ENCODE results near the gene CHMP3. TPM values are rescaled to one million over a fixed set of nuclear protein-coding genes. Genes with fewer than 3 reads are reported as not detected.

Gene CHMP3
- total and polyA plus RNA-seq, 2 of the 8 experiments (the other 6 are each of a cell fraction or from before 2014, with no cell fraction given), result 11.7 to 21.9 TPM

DNA sequence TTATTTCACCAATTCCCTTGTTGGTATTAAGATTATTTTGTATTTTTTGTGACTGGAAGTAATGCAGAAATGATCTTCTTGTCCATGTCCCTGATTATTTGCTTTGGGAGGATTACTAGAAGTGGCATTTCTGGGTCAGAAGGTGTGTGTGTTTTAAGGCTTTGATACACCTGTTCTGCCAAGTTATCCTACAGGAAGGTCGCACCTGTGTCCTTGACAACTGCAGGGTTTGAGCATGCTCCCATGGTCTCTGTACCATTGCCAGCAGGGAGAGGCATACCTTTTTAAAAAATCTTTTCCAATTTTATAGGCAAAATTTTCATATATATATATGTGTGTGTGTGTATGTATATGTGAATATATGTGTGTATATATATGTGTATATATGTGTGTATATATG is 92.4 kb downstream of the CHMP3 start:
- WGBS, 2 experiments (ENCODE audit: extremely low coverage in 1 of 2, insufficient coverage in 1 of 2, insufficient read length in 1 of 2, insufficient replicate concordance in 2 of 2, low coverage in 1 of 2, low lambda C conversion rate in 2 of 2, missing lambda C conversion rate in 1 of 2), result 100% methylated on average over 1 of the region's 1 CpG; no CpG with 5 or more reads in 1 of the 2 experiments
- Histone ChIP-seq H3K18ac (ENCODE audit: extremely low read depth, low read length) (no peak overlapping the region), H3K56ac (replicated peaks; ENCODE audit: insufficient read length, low read depth, low read length) (no peak overlapping the region), H2BK12ac (ENCODE audit: low read depth, low read length) (no peak overlapping the region), H3K23ac (ENCODE audit: insufficient read length) (no peak overlapping the region), H3K9me3 (ENCODE audit: insufficient read depth in 2 of 2, low read depth in 1 of 2, low read length in 1 of 2) (no peaks in the 10 kb centered on the region), H4K20me1 (replicated peaks in 1 of 2; ENCODE audit: control insufficient read depth in 1 of 2, insufficient read depth in 2 of 2, low read length in 2 of 2) (peaks cover 0 to 3% of the 10 kb centered on the region in 2 experiments), H3K4ac (replicated peaks; ENCODE audit: insufficient read length, low read depth, low read length) (no peak overlapping the region), H3K27me3 (replicated peaks in 1 of 4; ENCODE audit: control insufficient read depth in 3 of 4, extremely low read depth in 1 of 4, insufficient read depth in 3 of 4, low read length in 3 of 4) (peaks cover 0 to 1% (median 0%) of the 10 kb centered on the region in 4 experiments; a peak in 1 of 7 replicates), H2BK120ac (replicated peaks; ENCODE audit: low read depth, low read length) (no peak overlapping the region), H4K91ac (replicated peaks; ENCODE audit: insufficient read length, low read length) (no peak overlapping the region), H3K4me1 (replicated peaks in 1 of 4; ENCODE audit: control insufficient read depth in 3 of 4, insufficient read depth in 4 of 4, low read length in 3 of 4) (no peaks in the 10 kb centered on the region), H4K8ac (ENCODE audit: extremely low read depth, insufficient read depth, low read length) (no peak overlapping the region), H2BK20ac (ENCODE audit: low read length) (no peak overlapping the region), H3K79me2 (ENCODE audit: control insufficient read depth in 1 of 2, insufficient read depth in 2 of 2, low read length in 2 of 2) (no peaks in the 10 kb centered on the region), H3K14ac (ENCODE audit: insufficient read length) (no peak overlapping the region), H2AK5ac (ENCODE audit: low read depth, low read length) (no peak overlapping the region), H3K27ac (ENCODE audit: low read depth, low read length) (no peak overlapping the region), H3K79me1 (ENCODE audit: low read depth, low read length) (no peaks in the 10 kb centered on the region), H3K36me3 (ENCODE audit: control insufficient read depth in 2 of 4, insufficient read depth in 4 of 4, low read length in 3 of 4) (peaks cover 14 to 46% (median 33%) of the 10 kb centered on the region in 4 experiments), H2BK15ac (ENCODE audit: low read length) (no peak overlapping the region), H3K4me3 (ENCODE audit: extremely low read depth in 1 of 4, insufficient read depth in 2 of 4, low read depth in 3 of 4, low read length in 4 of 4) (no peak overlapping the region), H3K9ac (replicated peaks in 1 of 4; ENCODE audit: extremely low read depth in 1 of 4, low read depth in 3 of 4, low read length in 3 of 4) (no peak overlapping the region), H4K5ac (ENCODE audit: insufficient read length, low read depth, low read length) (no peak overlapping the region), H2AFZ (ENCODE audit: low read length) (no peak overlapping the region), H2BK5ac (ENCODE audit: low read depth, low read length) (no peak overlapping the region), H3K4me2 (ENCODE audit: insufficient read depth in 1 of 2, low read depth in 2 of 2, low read length in 2 of 2) (no peak overlapping the region), H3K23me2 (ENCODE audit: low read depth, low read length) (no peaks in the 10 kb centered on the region)
- CTCF ChIA-PET (ENCODE audit: partially characterized antibody), result no interaction called here
- FAIRE-seq (no peak), DNase-seq (ENCODE audit: low read depth in 1 of 2, low spot score in 2 of 2) (no peak)
- POLR2A ChIA-PET (ENCODE audit: partially characterized antibody), result no interaction called here
- TF ChIP-seq TAF1 (IDR thresholded peaks at IDR 0.05; ENCODE audit: low read depth, low read length) (no peak), RFX5 (IDR thresholded peaks at IDR 0.05; ENCODE audit: borderline replicate concordance, low read depth, low read length) (no peak), GABPA (IDR thresholded peaks at IDR 0.05; ENCODE audit: borderline replicate concordance, insufficient read depth, low read length) (no peak), SIX5 (IDR thresholded peaks at IDR 0.05; ENCODE audit: low read depth, low read length) (no peak), SUZ12 (IDR thresholded peaks at IDR 0.05; ENCODE audit: low read length) (no peak), CTBP2 (IDR thresholded peaks at IDR 0.05; ENCODE audit: borderline replicate concordance, insufficient read depth, insufficient read length, low read length) (no peak), FOSL1 (IDR thresholded peaks at IDR 0.05; ENCODE audit: insufficient read depth, low read depth, low read length) (no peak), PHF8 (conservative IDR thresholded peaks at IDR 0.05; ENCODE audit: low read depth, low read length) (no peak), EGR1 (IDR thresholded peaks at IDR 0.05; ENCODE audit: borderline replicate concordance, low read depth, low read length) (no peak), CEBPB (IDR thresholded peaks at IDR 0.05; ENCODE audit: low read depth, low read length) (no peak), TCF12 (IDR thresholded peaks at IDR 0.05; ENCODE audit: low read depth, low read length) (no peak)
- TF ChIP-seq, protein P1, sequence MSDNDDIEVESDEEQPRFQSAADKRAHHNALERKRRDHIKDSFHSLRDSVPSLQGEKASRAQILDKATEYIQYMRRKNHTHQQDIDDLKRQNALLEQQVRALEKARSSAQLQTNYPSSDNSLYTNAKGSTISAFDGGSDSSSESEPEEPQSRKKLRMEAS (IDR thresholded peaks at IDR 0.05), result no peak
- TF ChIP-seq, protein P2, sequence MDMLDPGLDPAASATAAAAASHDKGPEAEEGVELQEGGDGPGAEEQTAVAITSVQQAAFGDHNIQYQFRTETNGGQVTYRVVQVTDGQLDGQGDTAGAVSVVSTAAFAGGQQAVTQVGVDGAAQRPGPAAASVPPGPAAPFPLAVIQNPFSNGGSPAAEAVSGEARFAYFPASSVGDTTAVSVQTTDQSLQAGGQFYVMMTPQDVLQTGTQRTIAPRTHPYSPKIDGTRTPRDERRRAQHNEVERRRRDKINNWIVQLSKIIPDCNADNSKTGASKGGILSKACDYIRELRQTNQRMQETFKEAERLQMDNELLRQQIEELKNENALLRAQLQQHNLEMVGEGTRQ (IDR thresholded peaks at IDR 0.05; ENCODE audit: low read length), result no peak

Measured in H1 (cell line).